ENCODE data around the gene PPCS. TPM values are rescaled to one million over a fixed set of nuclear protein-coding genes. Genes with fewer than 3 reads are reported as not detected.

The PPCS gene
- total RNA-seq (2012; rRNA removed), result 34.9 and 45.9 TPM in 2 replicates

- H3K4me3 ChIP-seq (ENCODE audit: low read length), result peak within 1 kb of the TSS; percentile 99
- H3K4me2 ChIP-seq (ENCODE audit: low read length), result peak within 1 kb of the TSS; percentile 100
- peaks cover 14% of the 10 kb centered on the region for H3K4me1 ChIP-seq (ENCODE audit: control insufficient read depth, insufficient read depth, low read length)
- H3K27me3 ChIP-seq (ENCODE audit: control insufficient read depth, insufficient read depth, low read length), result no peaks in the 10 kb centered on the region
- H3K9me3 ChIP-seq (replicated peaks; ENCODE audit: low read length), result no peaks in the 10 kb centered on the region
- H3K36me3 ChIP-seq (ENCODE audit: insufficient read depth, low read length), result peaks cover 6% of the 10 kb centered on the region
- H3K9ac ChIP-seq (ENCODE audit: low read depth, low read length), result peak within 1 kb of the TSS; percentile 93
Observed at GRCh38 chr1:42456010-42456753, at the start of gene PPCS, which contains the start of gene ZMYND12. PPCS (plus strand) TSS chr1:42456543; CDS start chr1:42456566, 23 bp downstream. ZMYND12 (minus strand) TSS chr1:42456022; CDS start chr1:42455997, 25 bp downstream.

DNA sequence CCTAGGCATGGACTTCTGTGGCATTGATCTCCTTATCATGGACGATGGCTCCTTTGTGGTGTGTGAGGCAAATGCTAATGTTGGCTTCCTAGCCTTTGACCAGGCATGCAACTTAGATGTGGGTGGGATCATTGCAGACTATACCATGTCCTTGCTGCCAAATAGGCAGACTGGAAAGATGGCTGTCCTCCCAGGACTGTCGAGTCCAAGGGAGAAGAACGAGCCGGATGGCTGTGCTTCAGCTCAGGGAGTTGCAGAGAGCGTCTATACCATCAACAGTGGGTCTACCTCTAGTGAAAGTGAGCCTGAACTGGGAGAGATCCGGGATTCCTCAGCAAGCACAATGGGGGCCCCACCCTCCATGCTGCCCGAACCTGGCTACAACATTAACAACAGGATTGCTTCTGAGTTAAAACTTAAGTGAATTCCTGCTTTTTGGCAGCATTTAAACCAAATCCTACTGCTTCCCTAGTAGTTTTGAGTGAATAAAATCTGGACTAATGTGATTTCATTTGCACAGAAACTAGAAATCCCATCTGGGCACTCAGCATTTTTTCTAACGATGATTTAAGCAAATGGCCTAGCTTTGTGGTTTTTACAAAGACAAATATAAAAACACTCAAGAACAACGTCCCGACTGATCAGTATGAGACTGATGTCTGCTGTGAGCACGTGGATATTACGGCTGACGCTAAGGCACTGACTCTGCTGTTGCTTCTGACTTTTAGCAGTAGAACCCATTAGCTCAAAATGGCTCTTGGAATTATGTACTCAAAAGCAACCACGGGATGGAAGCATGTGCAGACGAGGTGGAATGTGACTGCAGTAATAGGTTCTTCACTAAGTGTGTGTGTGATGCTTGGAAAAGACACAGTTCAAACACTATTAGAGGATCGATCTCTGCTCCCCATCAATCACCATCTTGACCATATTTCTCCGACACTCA, 41.5 kb upstream of the PPCS start:
- Histone ChIP-seq H3K4me1 (ENCODE audit: control insufficient read depth, insufficient read depth, low read length) (no peaks in the 10 kb centered on the region), H3K4me2 (ENCODE audit: low read length) (no peak overlapping the region), H3K9me3 (replicated peaks; ENCODE audit: low read length) (no peaks in the 10 kb centered on the region), H3K4me3 (ENCODE audit: low read length) (no peak overlapping the region), H3K9ac (ENCODE audit: low read depth, low read length) (no peak overlapping the region), H3K27me3 (ENCODE audit: control insufficient read depth, insufficient read depth, low read length) (peaks cover 14% of the 10 kb centered on the region), H3K36me3 (ENCODE audit: insufficient read depth, low read length) (no peaks in the 10 kb centered on the region)

- Histone ChIP-seq H3K9me3 (replicated peaks; ENCODE audit: low read length) (no peaks in the 10 kb centered on the region), H3K9ac (ENCODE audit: low read depth, low read length) (no peak overlapping the region), H3K4me2 (ENCODE audit: low read length) (no peak overlapping the region), H3K4me3 (ENCODE audit: low read length) (no peak overlapping the region), H3K4me1 (ENCODE audit: control insufficient read depth, insufficient read depth, low read length) (no peaks in the 10 kb centered on the region), H3K27me3 (ENCODE audit: control insufficient read depth, insufficient read depth, low read length) (peaks cover 37% of the 10 kb centered on the region), H3K36me3 (ENCODE audit: insufficient read depth, low read length) (no peaks in the 10 kb centered on the region)
Observed at GRCh38 chr1:42417166-42417565, 39.2 kb upstream of the PPCS start.

GRCh38 chr1:42418516-42418915, 37.8 kb upstream of the PPCS start:
- peaks cover 49% of the 10 kb centered on the region for H3K27me3 ChIP-seq (ENCODE audit: control insufficient read depth, insufficient read depth, low read length)
- no peaks in the 10 kb centered on the region for H3K4me1 ChIP-seq (ENCODE audit: control insufficient read depth, insufficient read depth, low read length)
- H3K9me3 ChIP-seq (replicated peaks; ENCODE audit: low read length), result no peaks in the 10 kb centered on the region
- H3K36me3 ChIP-seq (ENCODE audit: insufficient read depth, low read length), result no peaks in the 10 kb centered on the region
- H3K4me3 ChIP-seq (ENCODE audit: low read length), result no peak overlapping the region
- no peak overlapping the region for H3K9ac ChIP-seq (ENCODE audit: low read depth, low read length)
- no peak overlapping the region for H3K4me2 ChIP-seq (ENCODE audit: low read length)

GRCh38 chr1:42419126-42419821, 37.1 kb upstream of the PPCS start:
- no peak overlapping the region for H3K9ac ChIP-seq (ENCODE audit: low read depth, low read length)
- H3K27me3 ChIP-seq (ENCODE audit: control insufficient read depth, insufficient read depth, low read length), result peaks cover 51% of the 10 kb centered on the region
- H3K36me3 ChIP-seq (ENCODE audit: insufficient read depth, low read length), result no peaks in the 10 kb centered on the region
- H3K4me3 ChIP-seq (ENCODE audit: low read length), result no peak overlapping the region
- H3K4me2 ChIP-seq (ENCODE audit: low read length), result no peak overlapping the region
- no peaks in the 10 kb centered on the region for H3K9me3 ChIP-seq (replicated peaks; ENCODE audit: low read length)
- no peaks in the 10 kb centered on the region for H3K4me1 ChIP-seq (ENCODE audit: control insufficient read depth, insufficient read depth, low read length)

DNA sequence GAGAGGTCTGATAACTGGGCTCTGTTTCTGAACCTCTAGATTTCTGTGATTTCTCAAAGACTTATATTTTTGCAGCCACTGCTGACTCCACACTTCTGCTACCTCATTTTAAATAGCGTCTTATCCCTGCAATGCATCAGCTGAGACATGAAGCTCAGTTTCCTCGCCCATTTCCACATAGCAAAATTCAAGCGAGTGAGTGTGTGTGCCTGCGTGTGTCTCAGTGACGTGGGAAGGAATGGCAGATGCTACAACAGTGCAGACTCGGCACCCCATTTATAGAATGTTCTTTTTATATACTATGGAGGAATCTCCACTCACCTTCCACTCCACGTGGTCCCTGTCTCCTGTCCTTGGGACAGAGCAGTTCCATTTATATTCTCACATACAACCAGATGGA, 36.2 kb upstream of the PPCS start:
- Histone ChIP-seq H3K4me1 (ENCODE audit: control insufficient read depth, insufficient read depth, low read length) (no peaks in the 10 kb centered on the region), H3K4me2 (ENCODE audit: low read length) (no peak overlapping the region), H3K36me3 (ENCODE audit: insufficient read depth, low read length) (no peaks in the 10 kb centered on the region), H3K9me3 (replicated peaks; ENCODE audit: low read length) (no peaks in the 10 kb centered on the region), H3K27me3 (ENCODE audit: control insufficient read depth, insufficient read depth, low read length) (peaks cover 51% of the 10 kb centered on the region), H3K4me3 (ENCODE audit: low read length) (no peak overlapping the region), H3K9ac (ENCODE audit: low read depth, low read length) (no peak overlapping the region)

GRCh38 chr1:42420911-42421585, 35.3 kb upstream of the PPCS start:
- no peak overlapping the region for H3K4me3 ChIP-seq (ENCODE audit: low read length)
- H3K4me1 ChIP-seq (ENCODE audit: control insufficient read depth, insufficient read depth, low read length), result no peaks in the 10 kb centered on the region
- no peak overlapping the region for H3K9ac ChIP-seq (ENCODE audit: low read depth, low read length)
- no peaks in the 10 kb centered on the region for H3K36me3 ChIP-seq (ENCODE audit: insufficient read depth, low read length)
- peaks cover 51% of the 10 kb centered on the region for H3K27me3 ChIP-seq (ENCODE audit: control insufficient read depth, insufficient read depth, low read length)
- H3K4me2 ChIP-seq (ENCODE audit: low read length), result no peak overlapping the region
- H3K9me3 ChIP-seq (replicated peaks; ENCODE audit: low read length), result no peaks in the 10 kb centered on the region

DNA sequence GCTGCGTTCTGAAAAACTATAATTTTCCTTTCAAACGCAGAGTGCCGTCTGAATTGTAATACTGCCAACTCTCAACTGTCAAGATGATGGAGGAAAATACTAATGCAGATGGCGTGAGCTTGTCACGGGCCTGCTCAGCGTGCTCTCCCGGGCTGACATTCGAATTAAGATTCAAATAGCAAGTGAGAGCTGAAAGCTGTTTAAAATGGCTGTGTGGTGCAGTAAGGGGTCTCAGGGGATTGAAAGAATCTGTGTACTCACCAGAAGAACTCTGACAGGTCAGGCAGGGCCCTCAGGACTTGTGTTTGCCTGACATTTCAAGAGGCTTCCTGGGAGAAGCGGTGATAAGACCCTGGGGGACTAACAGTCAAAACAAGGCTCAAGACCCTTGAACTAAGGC, 33.6 kb upstream of the PPCS start:
- Histone ChIP-seq H3K27me3 (ENCODE audit: control insufficient read depth, insufficient read depth, low read length) (peaks cover 46% of the 10 kb centered on the region), H3K4me2 (ENCODE audit: low read length) (no peak overlapping the region), H3K36me3 (ENCODE audit: insufficient read depth, low read length) (no peaks in the 10 kb centered on the region), H3K9ac (ENCODE audit: low read depth, low read length) (no peak overlapping the region), H3K9me3 (replicated peaks; ENCODE audit: low read length) (no peaks in the 10 kb centered on the region), H3K4me1 (ENCODE audit: control insufficient read depth, insufficient read depth, low read length) (no peaks in the 10 kb centered on the region), H3K4me3 (ENCODE audit: low read length) (no peak overlapping the region)

DNA sequence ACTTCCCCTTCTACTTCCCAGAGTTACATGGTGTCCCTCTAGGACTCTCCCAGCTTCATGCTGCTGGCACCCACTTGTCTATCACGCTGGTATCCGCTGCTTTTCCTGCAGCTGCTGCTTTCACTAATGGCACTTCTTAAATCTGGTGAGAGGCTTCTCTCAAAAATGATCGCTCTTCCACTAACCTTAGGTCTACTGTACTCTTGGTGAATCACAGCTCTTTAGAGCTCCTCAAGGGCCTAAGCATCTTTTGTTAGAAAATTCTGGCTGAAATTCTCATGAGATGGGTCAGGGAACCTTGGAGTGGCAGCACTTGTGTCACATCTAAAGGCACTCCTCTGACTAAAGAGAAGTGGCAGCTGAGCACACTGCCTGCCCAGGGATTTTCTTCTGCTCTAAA, 32.7 kb upstream of the PPCS start:
- no peak overlapping the region for H3K9ac ChIP-seq (ENCODE audit: low read depth, low read length)
- no peaks in the 10 kb centered on the region for H3K36me3 ChIP-seq (ENCODE audit: insufficient read depth, low read length)
- no peak overlapping the region for H3K4me3 ChIP-seq (ENCODE audit: low read length)
- H3K9me3 ChIP-seq (replicated peaks; ENCODE audit: low read length), result no peaks in the 10 kb centered on the region
- peaks cover 46% of the 10 kb centered on the region for H3K27me3 ChIP-seq (ENCODE audit: control insufficient read depth, insufficient read depth, low read length)
- no peaks in the 10 kb centered on the region for H3K4me1 ChIP-seq (ENCODE audit: control insufficient read depth, insufficient read depth, low read length)
- no peak overlapping the region for H3K4me2 ChIP-seq (ENCODE audit: low read length)

DNA sequence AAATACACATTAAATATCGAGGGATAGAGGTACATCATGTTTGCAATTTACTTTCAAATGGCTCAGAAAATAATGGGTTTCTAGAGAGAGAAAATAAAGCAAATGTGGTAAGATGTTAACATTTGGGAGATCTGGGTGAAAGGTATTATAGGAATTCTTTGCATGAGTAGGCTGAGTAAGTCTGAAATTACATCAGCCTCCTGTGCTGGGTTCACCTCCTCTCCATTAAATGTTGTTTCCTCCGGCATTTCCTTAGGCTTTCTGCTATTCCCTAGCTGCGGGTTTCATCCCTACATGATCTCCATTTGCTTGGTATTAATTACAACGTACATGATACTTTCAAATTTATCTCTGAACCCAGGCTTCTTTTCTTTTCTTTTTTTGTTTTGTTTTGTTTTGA, 32.1 kb upstream of the PPCS start:
- Histone ChIP-seq H3K9ac (ENCODE audit: low read depth, low read length) (no peak overlapping the region), H3K36me3 (ENCODE audit: insufficient read depth, low read length) (no peaks in the 10 kb centered on the region), H3K4me1 (ENCODE audit: control insufficient read depth, insufficient read depth, low read length) (no peaks in the 10 kb centered on the region), H3K4me3 (ENCODE audit: low read length) (no peak overlapping the region), H3K27me3 (ENCODE audit: control insufficient read depth, insufficient read depth, low read length) (peaks cover 42% of the 10 kb centered on the region), H3K9me3 (replicated peaks; ENCODE audit: low read length) (no peaks in the 10 kb centered on the region), H3K4me2 (ENCODE audit: low read length) (no peak overlapping the region)

GRCh38 chr1:42427240-42427639, 29.1 kb upstream of the PPCS start:
- H3K9me3 ChIP-seq (replicated peaks; ENCODE audit: low read length), result no peaks in the 10 kb centered on the region
- H3K4me1 ChIP-seq (ENCODE audit: control insufficient read depth, insufficient read depth, low read length), result no peaks in the 10 kb centered on the region
- no peaks in the 10 kb centered on the region for H3K36me3 ChIP-seq (ENCODE audit: insufficient read depth, low read length)
- H3K9ac ChIP-seq (ENCODE audit: low read depth, low read length), result no peak overlapping the region
- peaks cover 17% of the 10 kb centered on the region for H3K27me3 ChIP-seq (ENCODE audit: control insufficient read depth, insufficient read depth, low read length)
- no peak overlapping the region for H3K4me3 ChIP-seq (ENCODE audit: low read length)
- H3K4me2 ChIP-seq (ENCODE audit: low read length), result no peak overlapping the region

Data from skeletal muscle satellite cell (primary cell).